HepG2 (cell line): Measurements from ENCODE around the gene C1orf159. TPM values are rescaled to one million over a fixed set of nuclear protein-coding genes. Genes with fewer than 3 reads are reported as not detected.

Experiments used
- ATF7-NPFF ChIP-seq: sonication (generic); formaldehyde crosslinking; IDR thresholded peaks from 2 replicates; pipeline ENCODE4 v1.8.1; 2023; ENCODE audit warnings: mild to moderate bottlenecking, low read depth, missing genetic modification reagents, moderate library complexity
- CBX5 ChIP-seq: sonication (generic); formaldehyde crosslinking; IDR thresholded peaks from 2 replicates; pipeline ENCODE4 v1.4.0; 2020; ENCODE audit warnings: missing genetic modification reagents, borderline replicate concordance
- EEA1 ChIP-seq: sonication (generic); formaldehyde crosslinking; IDR thresholded peaks from 2 replicates; pipeline ENCODE4 v1.5.1; 2020; ENCODE audit warnings: mild to moderate bottlenecking, missing genetic modification reagents, borderline replicate concordance
- HNF4A ChIP-seq: sonication (generic); formaldehyde crosslinking; IDR thresholded peaks from 2 replicates; pipeline ENCODE4 v1.4.0; 2020; ENCODE audit warnings: missing genetic modification reagents
- KIAA2018 ChIP-seq: sonication (generic); formaldehyde crosslinking; IDR thresholded peaks from 2 replicates; pipeline ENCODE4 v1.5.0; 2020; ENCODE audit warnings: mild to moderate bottlenecking, missing genetic modification reagents, borderline replicate concordance
- NFRKB ChIP-seq: fragments of 450-650 bp; IDR thresholded peaks from 2 replicates; pipeline ENCODE4 v1.6.1; 2017
- SKIL ChIP-seq: sonication (generic); formaldehyde crosslinking; IDR thresholded peaks from 2 replicates; pipeline ENCODE4 v1.8.0; 2022; ENCODE audit warnings: missing genetic modification reagents, mild to moderate bottlenecking, moderate library complexity, borderline replicate concordance
- SMARCC2 ChIP-seq: fragments of 450-650 bp; IDR thresholded peaks from 2 replicates; pipeline ENCODE4 v1.6.1; 2017; ENCODE audit warnings: antibody characterized with exemption, mild to moderate bottlenecking
- YEATS2 ChIP-seq: sonication (generic); formaldehyde crosslinking; IDR thresholded peaks from 2 replicates; pipeline ENCODE4 v1.4.0; 2020; ENCODE audit warnings: missing genetic modification reagents, borderline replicate concordance
- ZBTB4 ChIP-seq: sonication (generic); formaldehyde crosslinking; IDR thresholded peaks from 2 replicates; pipeline ENCODE4 v1.4.0; 2020; ENCODE audit warnings: missing genetic modification reagents, mild to moderate bottlenecking, borderline replicate concordance
- ZNF232 ChIP-seq: sonication (generic); formaldehyde crosslinking; IDR thresholded peaks from 2 replicates; pipeline ENCODE4 v1.4.0; 2020; ENCODE audit warnings: missing genetic modification reagents, borderline replicate concordance
- ZNF256 ChIP-seq: sonication (generic); formaldehyde crosslinking; conservative IDR thresholded peaks from 2 replicates; pipeline ENCODE4 v1.4.0; 2020; ENCODE audit warnings: missing genetic modification reagents
- ZNF652 ChIP-seq: IDR thresholded peaks from 2 replicates; pipeline ENCODE4 v1.6.1; 2016; ENCODE audit warnings: low read depth, borderline replicate concordance
- polyA plus RNA-seq, 8 experiments: library from polyadenylated mRNA; depleted of rRNA in 3 of 8; stranded (reverse) in 7 of 8; unstranded in 1 of 8; fragments of >200 nt; fragmentation: Illumina TruSeq in 4 of 8; extraction: Trizol in 4 of 8; gene quantifications; 2 replicates each; pipeline versions ENCODE4 v1.2.1 to v1.2.3, GENCODE V29; 2011 to 2016; ENCODE audit warnings: low read depth in 4 of 8, missing spikeins in 1 of 8, mixed read lengths in 1 of 8; ENCODE audit not compliant: insufficient read depth in 1 of 8
- total RNA-seq, 5 experiments: library from RNA; depleted of rRNA; stranded (reverse); fragments of >200 nt; fragmentation: Illumina TruSeq; extraction: Trizol; gene quantifications; 2 replicates each; pipeline ENCODE4 v1.2.3, GENCODE V29; 2016; ENCODE audit warnings: low read depth in 1 of 5

Gene C1orf159
- total and polyA plus RNA-seq, 2 of the 13 experiments (the other 11 are each of a cell fraction or from before 2014, with no cell fraction given) = 3.8 to 6.7 TPM

- no peak for TF ChIP-seq KIAA2018
- 0 out of 2 replicates have a peak, but pooled peaks have one; percentile 60 for TF ChIP-seq ZNF256
- TF ChIP-seq CBX5 (CRISPR knock-in tag) = no peak; the same call in 1 of the 2 replicates
- no peak for TF ChIP-seq SMARCC2
- no peak for TF ChIP-seq HNF4A
- peak; percentile 53; the same call in 1 of the 2 replicates for TF ChIP-seq YEATS2 (CRISPR knock-in tag)
- TF ChIP-seq ZNF232 (CRISPR knock-in tag) = no peak
- 0 out of 2 replicates have a peak, but pooled peaks have one; percentile 36 for TF ChIP-seq ATF7-NPFF
- peak; percentile 29; the same call in 1 of the 2 replicates for TF ChIP-seq SKIL
- TF ChIP-seq NFRKB = no peak
- TF ChIP-seq ZBTB4 (CRISPR knock-in tag) = no peak
- no peak for TF ChIP-seq ZNF652
- TF ChIP-seq EEA1 = no peak
Measured at GRCh38 chr1:1128454-1129139, 12.7 kb upstream of the C1orf159 start (continued).
